Right lobe of liver (tissue), 4 donors: ENCODE measurements around the gene KCNH1.

Source experiments
- CTCF ChIP-seq, 4 donors: fragments of 200-600 bp in 3 of 4; fragments of 450-650 bp in 1 of 4; IDR thresholded peaks; one replicate each; pipeline versions ENCODE4 v1.5.1 to v1.8.0; 2016 to 2022; ENCODE audit warnings: antibody characterized with exemption in 4 of 4, mild to moderate bottlenecking in 2 of 4
- POLR2A ChIP-seq: fragments of 450-650 bp; IDR thresholded peaks from one replicate; pipeline ENCODE4 v1.6.1; 2017; ENCODE audit warnings: antibody characterized with exemption, mild to moderate bottlenecking
- donor health status: DM: no; HTN: no; CAD: no.
- donor health status: DM: no; HTN: no; CAD: no.
- donor health status: DM: no; HTN: yes; CAD: no.

- no peak for TF ChIP-seq POLR2A
- TF ChIP-seq CTCF (IDR thresholded peaks at IDR 0.05): peak; percentile 79 to 89 (median 84)
These were observed at the start of gene KCNH1 for GRCh38 chr1:211133836-211134669.
